Ovary (tissue), 3 donors: ENCODE data around the gene DCAF15.

Experiments used
- CTCF ChIP-seq, 3 donors: fragments of 450-650 bp in 2 of 3; fragments of 200-600 bp in 1 of 3; IDR thresholded peaks; one replicate each; pipeline versions ENCODE4 v1.5.1 to v1.8.0; 2016 to 2022; ENCODE audit warnings: antibody characterized with exemption in 3 of 3, mild to moderate bottlenecking in 1 of 3
- POLR2A ChIP-seq: fragments of 450-650 bp; IDR thresholded peaks from one replicate; pipeline ENCODE4 v1.6.1; 2017; ENCODE audit warnings: antibody characterized with exemption, mild to moderate bottlenecking, moderate library complexity
- donor health status: DM: no; HTN: no; CAD: no.

- TF ChIP-seq CTCF (IDR thresholded peaks at IDR 0.05), result no peak
- no peak for TF ChIP-seq POLR2A
Observed at GRCh38 chr19:13985771-13986347, 33.5 kb downstream of the DCAF15 start.
